ENCODE measurements around the gene BICD1. TPM values are rescaled to one million over a fixed set of nuclear protein-coding genes. Genes with fewer than 3 reads are reported as not detected.

The BICD1 gene
- total RNA-seq, 1 donor from 2014 or later, result 13.1 TPM

DNA sequence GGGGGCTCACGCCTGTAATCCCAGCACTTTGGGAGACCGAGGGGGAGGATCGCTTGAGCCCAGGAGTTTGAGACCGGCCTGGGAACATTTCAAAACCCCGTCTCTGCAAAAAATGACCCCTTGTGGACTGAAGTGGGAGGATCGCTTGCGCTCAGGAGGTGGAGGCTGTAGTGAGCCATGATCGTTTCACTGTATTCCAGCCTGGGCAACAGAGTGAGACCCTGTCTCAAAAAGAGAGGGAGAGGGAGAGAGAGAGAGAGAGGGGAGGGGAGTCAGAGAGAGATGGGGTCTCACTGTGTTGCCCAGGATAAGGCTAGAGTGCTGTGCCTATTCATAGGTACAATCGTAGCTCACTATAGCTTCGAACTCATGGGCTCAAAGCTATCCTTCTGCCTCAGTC lies 295.5 kb downstream of the BICD1 start:
- no peaks in the 10 kb centered on the region for H3K27me3 ChIP-seq (ENCODE audit: control insufficient read depth, insufficient read depth, low read length)
- TF ChIP-seq CTCF (IDR thresholded peaks at IDR 0.05; ENCODE audit: insufficient read depth, low read length, poor library complexity, severe bottlenecking), result no peak
- no peaks in the 10 kb centered on the region for H3K36me3 ChIP-seq (ENCODE audit: control insufficient read depth, insufficient read depth, low read length)
- H3K4me3 ChIP-seq (ENCODE audit: low read depth, low read length), result no peak overlapping the region
- no peak for DNase-seq (ENCODE audit: low read depth)

GRCh38 chr12:32402946-32403345 lies 296.3 kb downstream of the BICD1 start:
- TF ChIP-seq CTCF (IDR thresholded peaks at IDR 0.05; ENCODE audit: insufficient read depth, low read length, poor library complexity, severe bottlenecking), result no peak
- Histone ChIP-seq H3K36me3 (ENCODE audit: control insufficient read depth, insufficient read depth, low read length) (no peaks in the 10 kb centered on the region), H3K4me3 (ENCODE audit: low read depth, low read length) (no peak overlapping the region), H3K27me3 (ENCODE audit: control insufficient read depth, insufficient read depth, low read length) (no peaks in the 10 kb centered on the region)
- DNase-seq (ENCODE audit: low read depth), result no peak

GRCh38 chr12:32407795-32408194 lies 301.1 kb downstream of the BICD1 start:
- DNase-seq (ENCODE audit: low read depth), result no peak
- TF ChIP-seq CTCF (IDR thresholded peaks at IDR 0.05; ENCODE audit: insufficient read depth, low read length, poor library complexity, severe bottlenecking), result no peak
- Histone ChIP-seq H3K27me3 (ENCODE audit: control insufficient read depth, insufficient read depth, low read length) (no peaks in the 10 kb centered on the region), H3K36me3 (ENCODE audit: control insufficient read depth, insufficient read depth, low read length) (no peaks in the 10 kb centered on the region), H3K4me3 (ENCODE audit: low read depth, low read length) (no peak overlapping the region)

DNA sequence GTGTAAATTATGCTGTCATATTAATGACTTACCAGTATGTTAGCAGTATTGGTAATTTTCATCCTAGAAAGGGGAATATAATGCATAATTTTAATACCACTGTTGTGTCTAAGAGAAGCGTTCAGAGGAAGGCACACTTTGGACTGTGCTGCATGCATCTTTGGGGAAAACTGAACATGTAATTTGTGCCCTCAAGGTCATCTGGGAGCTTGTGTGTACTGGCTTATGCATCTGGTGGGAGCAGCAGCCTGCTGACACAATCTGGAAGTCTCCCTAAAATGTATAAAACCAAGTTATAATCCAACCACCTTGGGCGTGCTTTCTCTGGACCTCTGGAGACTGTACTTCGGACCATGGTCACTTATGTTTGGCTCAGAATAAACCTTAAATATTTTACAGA lies 306.8 kb downstream of the BICD1 start:
- Histone ChIP-seq H3K36me3 (ENCODE audit: control insufficient read depth, insufficient read depth, low read length) (no peaks in the 10 kb centered on the region), H3K27me3 (ENCODE audit: control insufficient read depth, insufficient read depth, low read length) (no peaks in the 10 kb centered on the region), H3K4me3 (ENCODE audit: low read depth, low read length) (no peak overlapping the region)
- no peak for DNase-seq (ENCODE audit: low read depth)
- no peak for TF ChIP-seq CTCF (IDR thresholded peaks at IDR 0.05; ENCODE audit: insufficient read depth, low read length, poor library complexity, severe bottlenecking)

DNA sequence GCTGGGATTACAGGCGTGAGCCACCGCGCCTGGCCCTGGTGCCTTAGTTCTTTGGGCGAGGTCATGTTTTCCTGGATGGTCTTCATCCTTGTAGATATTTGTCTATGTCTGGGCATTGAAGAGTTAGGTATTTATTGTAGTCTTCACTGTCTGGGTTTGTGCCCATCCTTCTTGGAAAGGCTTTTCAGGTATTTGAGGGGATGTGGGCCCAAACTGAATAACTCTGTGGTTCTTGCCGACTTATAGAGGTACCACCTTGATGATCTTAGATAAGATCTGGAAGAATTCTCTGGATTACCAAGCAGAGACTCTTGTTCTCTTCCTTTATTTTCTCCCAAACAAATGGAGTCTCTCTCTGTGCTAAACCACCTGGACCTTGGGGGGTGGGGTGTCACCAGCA lies 311.6 kb downstream of the BICD1 start:
- Histone ChIP-seq H3K27me3 (ENCODE audit: control insufficient read depth, insufficient read depth, low read length) (no peaks in the 10 kb centered on the region), H3K4me3 (ENCODE audit: low read depth, low read length) (no peak overlapping the region), H3K36me3 (ENCODE audit: control insufficient read depth, insufficient read depth, low read length) (no peaks in the 10 kb centered on the region)
- DNase-seq (ENCODE audit: low read depth), result no peak
- TF ChIP-seq CTCF (IDR thresholded peaks at IDR 0.05; ENCODE audit: insufficient read depth, low read length, poor library complexity, severe bottlenecking), result no peak

GRCh38 chr12:32418903-32419519 lies 312.4 kb downstream of the BICD1 start:
- DNase-seq (ENCODE audit: low read depth), result no peak
- TF ChIP-seq CTCF (IDR thresholded peaks at IDR 0.05; ENCODE audit: insufficient read depth, low read length, poor library complexity, severe bottlenecking), result no peak
- H3K4me3 ChIP-seq (ENCODE audit: low read depth, low read length), result no peak overlapping the region
- H3K27me3 ChIP-seq (ENCODE audit: control insufficient read depth, insufficient read depth, low read length), result no peaks in the 10 kb centered on the region
- H3K36me3 ChIP-seq (ENCODE audit: control insufficient read depth, insufficient read depth, low read length), result no peaks in the 10 kb centered on the region
